ENCODE measurements around the gene DMRT1. TPM values are rescaled to one million over a fixed set of nuclear protein-coding genes. Genes with fewer than 3 reads are reported as not detected.

Gene DMRT1
- polyA plus RNA-seq, 1 donor from 2014 or later: not detected

GRCh38 chr9:967436-967835, 125.9 kb downstream of the DMRT1 start:
- no peaks in the 10 kb centered on the region for H3K9me3 Mint-ChIP-seq
- H3K4me3 Mint-ChIP-seq: no peak overlapping the region
- peaks cover 2% of the 10 kb centered on the region for H3K36me3 Mint-ChIP-seq
- H3K27me3 Mint-ChIP-seq: peaks cover 59% of the 10 kb centered on the region
- no peak overlapping the region for H3K27ac Mint-ChIP-seq
- peaks cover 2 to 9% (median 3%) of the 10 kb centered on the region in 3 donors for H3K4me1 Mint-ChIP-seq

GRCh38 chr9:967903-968641, 126.6 kb downstream of the DMRT1 start:
- H3K27ac Mint-ChIP-seq: peak overlapping the region in 2 of 3 donors; percentile 32 to 80
- peak overlapping the region in 1 of 4 donors; percentile 18 for H3K4me3 Mint-ChIP-seq
- peaks cover 55% of the 10 kb centered on the region for H3K27me3 Mint-ChIP-seq
- no peaks in the 10 kb centered on the region for H3K9me3 Mint-ChIP-seq
- H3K4me1 Mint-ChIP-seq: peaks cover 2 to 9% (median 3%) of the 10 kb centered on the region in 3 donors
- peaks cover 2% of the 10 kb centered on the region for H3K36me3 Mint-ChIP-seq

- Mint-ChIP-seq H3K27ac (peak overlapping the region in 1 of 3 donors; percentile 60), H3K9me3 (peaks cover 0 to 8% (median 0%) of the 10 kb centered on the region in 3 donors), H3K4me1 (peaks cover 3 to 18% (median 4%) of the 10 kb centered on the region in 3 donors), H3K36me3 (peaks cover 2% of the 10 kb centered on the region), H3K27me3 (peaks cover 60% of the 10 kb centered on the region), H3K4me3 (peak overlapping the region in 2 of 4 donors; percentile 22 to 61)
These were observed 128.0 kb downstream of the DMRT1 start for GRCh38 chr9:969310-970150.

- peaks cover 0 to 8% (median 0%) of the 10 kb centered on the region in 3 donors for H3K9me3 Mint-ChIP-seq
- H3K27me3 Mint-ChIP-seq: peaks cover 67% of the 10 kb centered on the region
- H3K4me3 Mint-ChIP-seq: no peak overlapping the region
- H3K36me3 Mint-ChIP-seq: peaks cover 2% of the 10 kb centered on the region
- H3K27ac Mint-ChIP-seq: peak overlapping the region in 2 of 3 donors; percentile 66 to 87
- peaks cover 4 to 20% (median 7%) of the 10 kb centered on the region in 3 donors for H3K4me1 Mint-ChIP-seq
These were observed 128.9 kb downstream of the DMRT1 start for GRCh38 chr9:970151-970996.

DNA sequence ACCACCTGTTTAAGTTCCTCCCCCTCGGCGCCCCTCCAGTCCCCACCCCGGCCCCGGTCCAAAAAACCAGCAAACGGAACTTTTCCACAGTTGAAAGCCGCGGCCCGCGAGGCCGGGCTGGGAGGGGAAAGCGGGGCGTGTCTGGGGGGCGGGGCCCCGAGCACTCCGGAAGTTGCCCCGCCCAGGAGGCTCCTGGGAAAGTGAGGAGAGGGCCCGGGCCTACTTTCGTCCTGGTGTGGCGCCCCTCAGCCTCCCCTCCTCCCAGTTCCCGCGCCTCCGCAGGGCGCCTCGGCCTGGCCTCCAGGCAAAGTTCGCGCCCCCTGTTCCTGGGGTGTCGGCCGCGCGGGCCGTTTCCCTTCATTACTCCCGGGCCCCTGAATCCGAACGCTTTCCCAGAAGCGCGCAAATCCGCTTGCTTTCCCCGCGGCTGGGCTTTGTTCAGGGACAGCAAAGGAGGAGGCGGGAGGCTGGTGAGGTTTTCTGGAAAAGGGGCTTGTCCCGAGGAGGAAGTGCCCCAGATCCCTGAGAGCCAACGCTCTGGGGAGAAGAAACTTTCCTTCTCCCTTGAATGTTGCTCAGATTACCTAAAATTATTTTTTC, 130.5 kb downstream of the DMRT1 start:
- H3K36me3 Mint-ChIP-seq: peaks cover 2% of the 10 kb centered on the region
- H3K4me3 Mint-ChIP-seq: peak overlapping the region in 3 of 4 donors; percentile 29 to 45 (median 39)
- H3K9me3 Mint-ChIP-seq: peaks cover 0 to 8% (median 0%) of the 10 kb centered on the region in 3 donors
- peaks cover 66% of the 10 kb centered on the region for H3K27me3 Mint-ChIP-seq
- H3K4me1 Mint-ChIP-seq: peaks cover 7 to 24% (median 8%) of the 10 kb centered on the region in 3 donors
- H3K27ac Mint-ChIP-seq: peak overlapping the region in 2 of 3 donors; percentile 59 to 80

GRCh38 chr9:972501-973294, 131.2 kb downstream of the DMRT1 start:
- H3K4me3 Mint-ChIP-seq: peak overlapping the region in 3 of 4 donors; percentile 39 to 75 (median 45)
- peaks cover 64% of the 10 kb centered on the region for H3K27me3 Mint-ChIP-seq
- H3K36me3 Mint-ChIP-seq: peaks cover 2% of the 10 kb centered on the region
- peaks cover 7 to 24% (median 8%) of the 10 kb centered on the region in 3 donors for H3K4me1 Mint-ChIP-seq
- peaks cover 0 to 8% (median 0%) of the 10 kb centered on the region in 3 donors for H3K9me3 Mint-ChIP-seq
- peak overlapping the region; percentile 59 to 80 (median 80) for H3K27ac Mint-ChIP-seq

- Mint-ChIP-seq H3K27me3 (peaks cover 70% of the 10 kb centered on the region), H3K9me3 (peaks cover 0 to 8% (median 0%) of the 10 kb centered on the region in 3 donors), H3K4me1 (peaks cover 7 to 24% (median 8%) of the 10 kb centered on the region in 3 donors), H3K4me3 (peak overlapping the region in 3 of 4 donors; percentile 27 to 75 (median 41)), H3K27ac (peak overlapping the region in 2 of 3 donors; percentile 10 to 80), H3K36me3 (no peaks in the 10 kb centered on the region)
These were observed 131.9 kb downstream of the DMRT1 start for GRCh38 chr9:973295-973834.

GRCh38 chr9:974031-974995, 132.8 kb downstream of the DMRT1 start:
- Mint-ChIP-seq H3K4me1 (peaks cover 4 to 16% (median 7%) of the 10 kb centered on the region in 3 donors), H3K4me3 (peak overlapping the region in 3 of 4 donors; percentile 26 to 75 (median 49)), H3K27ac (peak overlapping the region in 1 of 3 donors; percentile 80), H3K27me3 (peaks cover 69% of the 10 kb centered on the region), H3K36me3 (no peaks in the 10 kb centered on the region), H3K9me3 (peaks cover 0 to 8% (median 0%) of the 10 kb centered on the region in 3 donors)

- Mint-ChIP-seq H3K4me1 (peaks cover 4 to 14% (median 7%) of the 10 kb centered on the region in 3 donors), H3K36me3 (no peaks in the 10 kb centered on the region), H3K9me3 (peaks cover 0 to 8% (median 0%) of the 10 kb centered on the region in 3 donors), H3K4me3 (peak overlapping the region in 2 of 4 donors; percentile 75 to 80), H3K27me3 (peaks cover 68% of the 10 kb centered on the region), H3K27ac (peak overlapping the region; percentile 59 to 80 (median 80))
These were observed 133.7 kb downstream of the DMRT1 start for GRCh38 chr9:974996-975739.

DNA sequence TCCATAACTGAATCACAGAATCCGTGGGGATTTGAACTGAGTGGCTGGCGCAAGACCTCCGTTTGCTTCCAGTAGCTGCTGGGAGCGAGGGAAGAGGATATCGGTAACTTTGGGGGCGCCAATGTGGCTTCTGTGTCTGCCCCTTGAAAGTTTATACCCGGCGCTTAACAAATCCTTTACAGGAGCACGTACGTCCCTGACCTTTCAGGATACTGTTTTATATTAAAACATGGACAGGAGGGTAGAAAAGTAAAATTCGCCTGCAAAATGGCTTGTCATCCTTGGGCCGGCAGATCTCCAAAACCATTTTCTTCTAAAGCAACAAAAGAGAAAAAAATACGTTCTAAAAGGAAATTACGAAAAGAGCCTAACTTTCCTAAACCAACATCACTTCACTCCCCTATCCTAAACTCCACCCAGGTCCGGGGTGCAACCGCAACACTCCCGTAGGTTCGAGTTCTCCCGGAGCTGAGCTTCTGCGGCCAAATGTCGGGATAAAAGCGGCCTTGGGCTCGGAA, 134.3 kb downstream of the DMRT1 start:
- Mint-ChIP-seq H3K27me3 (peaks cover 66% of the 10 kb centered on the region), H3K27ac (peak overlapping the region; percentile 47 to 80 (median 80)), H3K4me3 (peak overlapping the region in 3 of 4 donors; percentile 17 to 80 (median 75)), H3K4me1 (peaks cover 4 to 15% (median 7%) of the 10 kb centered on the region in 3 donors), H3K9me3 (peaks cover 0 to 8% (median 0%) of the 10 kb centered on the region in 3 donors), H3K36me3 (no peaks in the 10 kb centered on the region)

DNA sequence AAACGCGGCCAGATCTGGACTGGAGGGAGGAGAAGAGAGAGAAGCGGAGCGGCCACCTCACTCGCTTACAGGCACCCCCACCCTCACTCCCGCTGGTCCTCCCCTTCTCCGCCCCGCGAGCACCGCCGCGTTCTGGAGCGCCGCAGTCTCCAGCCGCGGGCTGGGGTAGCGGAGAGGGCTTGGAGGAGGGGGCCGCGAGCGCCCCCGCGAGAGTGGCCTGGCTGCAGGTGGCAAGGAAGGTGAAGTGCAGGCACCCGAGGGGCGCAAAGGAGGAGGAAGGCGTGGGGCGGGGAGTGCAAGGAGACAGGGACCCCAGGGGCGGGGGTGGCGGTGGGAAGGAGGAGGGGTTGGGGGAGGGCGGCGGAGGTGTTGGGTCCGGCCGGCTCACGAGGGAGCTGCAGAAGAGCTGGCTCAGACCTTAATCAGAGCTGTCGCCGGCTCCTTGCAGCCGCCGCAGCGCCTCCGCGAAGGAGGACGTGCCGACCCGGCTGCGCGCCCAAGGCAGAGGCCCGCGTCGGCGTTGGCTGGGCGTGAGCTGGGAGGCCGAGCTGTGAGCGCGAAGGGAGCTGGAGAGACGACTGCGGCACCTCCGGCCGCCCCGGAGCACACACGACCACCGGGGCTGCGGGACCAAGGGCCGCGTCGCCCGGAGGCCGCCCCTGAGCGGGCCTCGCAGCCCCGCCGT, 134.9 kb downstream of the DMRT1 start, which contains the start of gene DMRT3:
Gene DMRT3, plus strand, starts transcription at position 398 of the 685 bp plus-strand sequence. CDS start 347 bp downstream, outside the sequence.
- peaks cover 64% of the 10 kb centered on the region for H3K27me3 Mint-ChIP-seq
- no peaks in the 10 kb centered on the region for H3K36me3 Mint-ChIP-seq
- peaks cover 4 to 20% (median 7%) of the 10 kb centered on the region in 3 donors for H3K4me1 Mint-ChIP-seq
- peak within 1 kb of the TSS; percentile 47 to 80 (median 80) for H3K27ac Mint-ChIP-seq
- H3K9me3 Mint-ChIP-seq: peaks cover 0 to 8% (median 0%) of the 10 kb centered on the region in 3 donors
- peak within 1 kb of the TSS in 3 of 4 donors; percentile 17 to 80 (median 75) for H3K4me3 Mint-ChIP-seq

Measured in IgD-negative memory B cell (primary cell).